AG09309 (cell line): ENCODE data around the gene HLA-DRB1.
"Not testable (repeated sequence)": the region's sequence is repeated elsewhere in the genome, so short reads cannot be mapped to it uniquely, and the experiment has no call there.

Experiments
- DNase-seq: peaks from one replicate; pipeline ENCODE4 v3.0.0-alpha.2; 2010; ENCODE audit warnings: low read depth
- H3K4me3 ChIP-seq: 2 replicates; pipeline ENCODE4 v1.5.1; 2011; ENCODE audit warnings: mild to moderate bottlenecking, low read depth, low read length, moderate library complexity; ENCODE audit not compliant: control insufficient read depth
- CTCF ChIP-seq: IDR thresholded peaks from 2 replicates; pipeline ENCODE4 v1.5.1; 2011; ENCODE audit warnings: mild to moderate bottlenecking, low read depth, low read length, inconsistent platforms; ENCODE audit not compliant: insufficient read depth, control insufficient read depth; ENCODE audit errors: missing control alignments

Gene HLA-DRB1

GRCh38 chr6:32581315-32582095, 8.1 kb downstream of the HLA-DRB1 start:
- no peak for DNase-seq
- H3K4me3 ChIP-seq = no peak overlapping the region
- no peak for TF ChIP-seq CTCF

GRCh38 chr6:32580593-32580992, 9.1 kb downstream of the HLA-DRB1 start:
- H3K4me3 ChIP-seq = no peak overlapping the region
- no peak for TF ChIP-seq CTCF
- no peak for DNase-seq

- DNase-seq = no peak
- no peak overlapping the region for H3K4me3 ChIP-seq
- no peak for TF ChIP-seq CTCF
Measured at GRCh38 chr6:32578962-32579361, 10.7 kb downstream of the HLA-DRB1 start.

- not testable (repeated sequence) for H3K4me3 ChIP-seq, DNase-seq
Measured at GRCh38 chr6:32577493-32577892, 12.2 kb downstream of the HLA-DRB1 start.

GRCh38 chr6:32576250-32576649, 13.4 kb downstream of the HLA-DRB1 start:
- H3K4me3 ChIP-seq = no peak overlapping the region
- TF ChIP-seq CTCF = no peak
- DNase-seq = no peak

GRCh38 chr6:32570363-32570905, 19.2 kb downstream of the HLA-DRB1 start:
- no peak for DNase-seq
- TF ChIP-seq CTCF = no peak
- H3K4me3 ChIP-seq = no peak overlapping the region

- H3K4me3 ChIP-seq = no peak overlapping the region
- no peak for TF ChIP-seq CTCF
- DNase-seq = no peak
Measured at GRCh38 chr6:32568561-32568960, 21.1 kb downstream of the HLA-DRB1 start.
